GM12891 (cell line): ENCODE results near the gene ACE.

Experiments
- PAX5 ChIP-seq: IDR thresholded peaks from 2 replicates; pipeline ENCODE4 v1.6.1; 2011; ENCODE audit warnings: low read length, moderate library complexity, mild to moderate bottlenecking; ENCODE audit not compliant: insufficient read depth, severe bottlenecking
- POLR2A ChIP-seq: IDR thresholded peaks from 2 replicates; pipeline ENCODE4 v1.6.1; 2011; ENCODE audit warnings: low read depth, low read length, control low read depth
- TAF1 ChIP-seq: IDR thresholded peaks from 2 replicates; pipeline ENCODE4 v1.6.1; 2011; ENCODE audit warnings: low read depth, low read length, control low read depth

DNA sequence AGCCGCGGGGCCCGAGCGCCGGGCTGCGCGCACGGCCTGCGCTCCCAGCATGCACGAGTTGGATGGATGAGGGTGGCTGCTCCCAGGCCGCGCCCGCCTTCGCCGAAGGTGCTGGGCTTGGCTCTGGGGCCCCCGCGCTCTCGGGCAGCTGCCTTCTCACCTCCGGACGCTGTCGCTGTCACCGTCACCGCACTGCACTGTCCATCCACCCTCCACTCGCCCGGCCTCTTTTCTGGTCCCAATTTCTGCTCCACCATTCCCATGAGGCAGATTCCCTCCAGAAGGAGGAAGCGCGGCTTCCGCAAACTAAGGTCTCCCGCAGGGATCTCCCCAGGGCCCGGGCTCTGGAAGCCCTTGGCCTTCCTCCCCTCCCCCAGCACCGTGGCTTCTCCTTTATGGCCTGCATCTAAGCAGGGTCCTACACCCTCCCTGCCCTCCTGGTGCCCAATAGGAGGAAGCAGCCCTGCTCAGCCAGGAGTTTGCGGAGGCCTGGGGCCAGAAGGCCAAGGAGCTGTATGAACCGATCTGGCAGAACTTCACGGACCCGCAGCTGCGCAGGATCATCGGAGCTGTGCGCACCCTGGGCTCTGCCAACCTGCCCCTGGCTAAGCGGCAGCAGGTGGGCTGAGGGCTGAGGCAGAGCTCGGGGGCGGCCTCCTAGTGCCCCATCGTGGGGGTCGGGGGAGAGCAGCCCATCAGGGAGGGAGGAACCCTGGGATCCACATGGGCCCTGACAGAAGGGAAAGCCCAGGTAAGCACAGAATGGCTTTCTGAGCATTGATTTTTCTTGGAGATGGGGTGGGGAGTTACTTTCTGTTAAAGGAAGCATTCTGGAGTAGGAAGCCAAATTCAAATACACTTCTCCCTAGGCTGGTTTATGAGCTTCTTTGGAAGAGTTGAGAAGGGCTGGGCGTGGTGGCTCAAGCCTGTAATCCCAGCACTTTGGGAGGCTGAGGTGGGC is 899 bp downstream of the ACE start:
- no peak for TF ChIP-seq PAX5
- TF ChIP-seq POLR2A = no peak
- no peak for TF ChIP-seq TAF1
